K562 (cell line): Measurements from ENCODE around the gene TMEM273. TPM values are rescaled to one million over a fixed set of nuclear protein-coding genes. Genes with fewer than 3 reads are reported as not detected.
A peak's percentile ranks its signal among the peaks of the same experiment; 100 is the strongest.

ENCODE experiments used
- CSDE1 ChIP-seq, 2 experiments: fragments of 450-650 bp; IDR thresholded peaks; 2 replicates each; pipeline ENCODE4 v1.6.1; 2016; ENCODE audit warnings: mild to moderate bottlenecking in 1 of 2
- DPF2 ChIP-seq: fragments of 450-650 bp; IDR thresholded peaks from 2 replicates; pipeline ENCODE4 v1.6.1; 2016
- FIP1L1 ChIP-seq: fragments of 200-400 bp; formaldehyde crosslinking; IDR thresholded peaks from 2 replicates; pipeline ENCODE4 v1.6.1; 2018; ENCODE audit warnings: mild to moderate bottlenecking, low read depth, low read length; ENCODE audit not compliant: poor library complexity, severe bottlenecking
- HDAC8 ChIP-seq: fragments of 450-650 bp; IDR thresholded peaks from 2 replicates; pipeline ENCODE4 v1.6.1; 2016; ENCODE audit warnings: mild to moderate bottlenecking, missing genetic modification characterization, moderate library complexity, missing compliant biosample characterization
- KDM4B ChIP-seq, 2 experiments: fragments of 450-650 bp in 1 of 2; sonication (generic) in 1 of 2; IDR thresholded peaks; 2 replicates each; pipeline ENCODE4 v1.6.1; 2016 to 2017; ENCODE audit warnings: borderline replicate concordance in 2 of 2, antibody characterized with exemption in 1 of 2, low read depth in 1 of 2, mild to moderate bottlenecking in 1 of 2
- MAFG ChIP-seq: fragments of 450-650 bp; conservative IDR thresholded peaks from 2 replicates; pipeline ENCODE4 v1.6.1; 2016; ENCODE audit warnings: missing genetic modification characterization, missing compliant biosample characterization
- NCOR1 ChIP-seq: fragments of 450-650 bp; IDR thresholded peaks from 2 replicates; pipeline ENCODE4 v1.6.1; 2016; ENCODE audit warnings: mild to moderate bottlenecking, moderate library complexity
- NELFE ChIP-seq: IDR thresholded peaks from 2 replicates; pipeline ENCODE4 v1.6.1; 2011; ENCODE audit warnings: mild to moderate bottlenecking; ENCODE audit not compliant: insufficient read depth, insufficient read length
- RCOR1 ChIP-seq, 2 experiments: IDR thresholded peaks; 2 replicates each; pipeline ENCODE4 v1.6.1; 2012; ENCODE audit warnings: low read depth in 2 of 2, low read length in 2 of 2, borderline replicate concordance in 1 of 2, improper control_type of control experiment in 1 of 2
- TAL1 ChIP-seq: fragments of 450-650 bp; IDR thresholded peaks from 2 replicates; pipeline ENCODE4 v1.6.1; 2016; ENCODE audit warnings: mild to moderate bottlenecking
- TARDBP ChIP-seq: fragments of 450-650 bp; IDR thresholded peaks from 2 replicates; pipeline ENCODE4 v1.6.1; 2016
- ZNF77 ChIP-seq: fragments of 250-450 bp; sonication (Bioruptor Pico); IDR thresholded peaks from 2 replicates; pipeline ENCODE4 v1.5.0; 2020
- polyA plus RNA-seq, 8 experiments: library from polyadenylated mRNA; depleted of rRNA in 4 of 8; stranded (reverse) in 5 of 8; unstranded in 3 of 8; fragments of >200 nt; fragmentation: Nextera tagmentation in 2 of 8; fragmentation: Illumina TruSeq in 1 of 8; extraction: Ambion mirVana in 2 of 8; extraction: Trizol in 1 of 8; gene quantifications; 2 replicates each; pipeline versions ENCODE4 v1.2.1 to v1.2.3, GENCODE V29; 2011 to 2014; ENCODE audit warnings: inconsistent platforms in 1 of 8, missing spikeins in 1 of 8
- total RNA-seq, 7 experiments: library from RNA; depleted of rRNA in 6 of 7; stranded (reverse); fragments of >200 nt in 6 of 7; fragmentation: Illumina TruSeq in 2 of 7; extraction: Trizol in 2 of 7; gene quantifications; 2 replicates each; pipeline versions ENCODE4 v1.2.1 to v1.2.3, GENCODE V29; 2011 to 2021; ENCODE audit warnings: low replicate concordance in 1 of 7
- TF ChIP-seq, protein P1 (sequence below): fragments of 200-800 bp; sonication (Bioruptor generic); IDR thresholded peaks from 2 replicates; pipeline ENCODE4 v1.6.1; 2016; ENCODE audit warnings: missing genetic modification characterization, missing compliant biosample characterization
- TF ChIP-seq, protein P2 (sequence below): fragments of 450-650 bp; IDR thresholded peaks from 2 replicates; pipeline ENCODE4 v1.6.1; 2016; ENCODE audit warnings: missing biosample characterization, missing genetic modification characterization
- TF ChIP-seq, protein P3 (sequence below), 2 experiments: IDR thresholded peaks in 1 of 2; conservative IDR thresholded peaks in 1 of 2; 2 replicates each; pipeline ENCODE4 v1.6.1; 2016; ENCODE audit warnings: low read depth in 2 of 2, mild to moderate bottlenecking in 1 of 2, missing compliant biosample characterization in 1 of 2, missing genetic modification characterization in 1 of 2, moderate library complexity in 1 of 2
- TF ChIP-seq, protein P4 (sequence below): sonication (generic); IDR thresholded peaks from 2 replicates; pipeline ENCODE4 v1.6.1; 2016

Gene TMEM273
- total and polyA plus RNA-seq, 9 of the 15 experiments (the other 6 are each of a cell fraction or from before 2014, with no cell fraction given): 39.2 to 131 (median 95.6) TPM

DNA sequence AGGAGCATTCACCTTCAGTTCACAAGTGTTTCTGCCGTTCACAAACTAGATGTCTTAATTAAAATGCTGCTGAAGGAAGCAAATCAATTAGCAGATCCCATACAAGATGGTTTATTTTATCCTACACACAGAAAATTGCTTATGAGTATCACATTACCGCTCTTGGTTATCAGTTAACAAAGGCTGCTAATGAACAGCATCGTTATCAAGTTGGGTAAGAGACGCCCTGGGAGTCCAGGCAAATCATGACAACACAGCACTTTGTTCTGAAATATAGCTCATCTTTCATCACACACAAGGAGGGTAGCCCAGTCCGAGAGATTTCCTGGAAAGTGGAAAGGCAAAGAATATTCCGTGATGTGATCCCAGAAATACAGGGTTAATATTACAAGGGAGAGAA, 33.5 kb downstream of the TMEM273 start (continued):
- TF ChIP-seq, protein P1, sequence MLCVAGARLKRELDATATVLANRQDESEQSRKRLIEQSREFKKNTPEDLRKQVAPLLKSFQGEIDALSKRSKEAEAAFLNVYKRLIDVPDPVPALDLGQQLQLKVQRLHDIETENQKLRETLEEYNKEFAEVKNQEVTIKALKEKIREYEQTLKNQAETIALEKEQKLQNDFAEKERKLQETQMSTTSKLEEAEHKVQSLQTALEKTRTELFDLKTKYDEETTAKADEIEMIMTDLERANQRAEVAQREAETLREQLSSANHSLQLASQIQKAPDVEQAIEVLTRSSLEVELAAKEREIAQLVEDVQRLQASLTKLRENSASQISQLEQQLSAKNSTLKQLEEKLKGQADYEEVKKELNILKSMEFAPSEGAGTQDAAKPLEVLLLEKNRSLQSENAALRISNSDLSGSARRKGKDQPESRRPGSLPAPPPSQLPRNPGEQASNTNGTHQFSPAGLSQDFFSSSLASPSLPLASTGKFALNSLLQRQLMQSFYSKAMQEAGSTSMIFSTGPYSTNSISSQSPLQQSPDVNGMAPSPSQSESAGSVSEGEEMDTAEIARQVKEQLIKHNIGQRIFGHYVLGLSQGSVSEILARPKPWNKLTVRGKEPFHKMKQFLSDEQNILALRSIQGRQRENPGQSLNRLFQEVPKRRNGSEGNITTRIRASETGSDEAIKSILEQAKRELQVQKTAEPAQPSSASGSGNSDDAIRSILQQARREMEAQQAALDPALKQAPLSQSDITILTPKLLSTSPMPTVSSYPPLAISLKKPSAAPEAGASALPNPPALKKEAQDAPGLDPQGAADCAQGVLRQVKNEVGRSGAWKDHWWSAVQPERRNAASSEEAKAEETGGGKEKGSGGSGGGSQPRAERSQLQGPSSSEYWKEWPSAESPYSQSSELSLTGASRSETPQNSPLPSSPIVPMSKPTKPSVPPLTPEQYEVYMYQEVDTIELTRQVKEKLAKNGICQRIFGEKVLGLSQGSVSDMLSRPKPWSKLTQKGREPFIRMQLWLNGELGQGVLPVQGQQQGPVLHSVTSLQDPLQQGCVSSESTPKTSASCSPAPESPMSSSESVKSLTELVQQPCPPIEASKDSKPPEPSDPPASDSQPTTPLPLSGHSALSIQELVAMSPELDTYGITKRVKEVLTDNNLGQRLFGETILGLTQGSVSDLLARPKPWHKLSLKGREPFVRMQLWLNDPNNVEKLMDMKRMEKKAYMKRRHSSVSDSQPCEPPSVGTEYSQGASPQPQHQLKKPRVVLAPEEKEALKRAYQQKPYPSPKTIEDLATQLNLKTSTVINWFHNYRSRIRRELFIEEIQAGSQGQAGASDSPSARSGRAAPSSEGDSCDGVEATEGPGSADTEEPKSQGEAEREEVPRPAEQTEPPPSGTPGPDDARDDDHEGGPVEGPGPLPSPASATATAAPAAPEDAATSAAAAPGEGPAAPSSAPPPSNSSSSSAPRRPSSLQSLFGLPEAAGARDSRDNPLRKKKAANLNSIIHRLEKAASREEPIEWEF (CRISPR knock-in tag): no peak
- TF ChIP-seq NELFE (no peak), KDM4B (IDR thresholded peaks at IDR 0.05; ENCODE audit: borderline replicate concordance in 2 of 2, low read depth in 1 of 2) (no peak), DPF2 (peak; percentile 72; the same call in 1 of the 2 replicates), MAFG (peak; percentile 90), NCOR1 (peak; percentile 39; the same call in 1 of the 2 replicates), TAL1 (peak; percentile 57), ZNF77 (no peak), RCOR1 (IDR thresholded peaks at IDR 0.05; ENCODE audit: borderline replicate concordance in 1 of 2, low read depth in 2 of 2, low read length in 2 of 2) (peak in 1 of 2 experiments; percentile 60; a peak in 1 of 4 replicates), TARDBP (no peak), CSDE1 (IDR thresholded peaks at IDR 0.05) (no peak), HDAC8 (tag) (no peak), FIP1L1 (no peak)
- TF ChIP-seq, protein P2, sequence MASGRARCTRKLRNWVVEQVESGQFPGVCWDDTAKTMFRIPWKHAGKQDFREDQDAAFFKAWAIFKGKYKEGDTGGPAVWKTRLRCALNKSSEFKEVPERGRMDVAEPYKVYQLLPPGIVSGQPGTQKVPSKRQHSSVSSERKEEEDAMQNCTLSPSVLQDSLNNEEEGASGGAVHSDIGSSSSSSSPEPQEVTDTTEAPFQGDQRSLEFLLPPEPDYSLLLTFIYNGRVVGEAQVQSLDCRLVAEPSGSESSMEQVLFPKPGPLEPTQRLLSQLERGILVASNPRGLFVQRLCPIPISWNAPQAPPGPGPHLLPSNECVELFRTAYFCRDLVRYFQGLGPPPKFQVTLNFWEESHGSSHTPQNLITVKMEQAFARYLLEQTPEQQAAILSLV (tag): no peak
- TF ChIP-seq, protein P3, sequence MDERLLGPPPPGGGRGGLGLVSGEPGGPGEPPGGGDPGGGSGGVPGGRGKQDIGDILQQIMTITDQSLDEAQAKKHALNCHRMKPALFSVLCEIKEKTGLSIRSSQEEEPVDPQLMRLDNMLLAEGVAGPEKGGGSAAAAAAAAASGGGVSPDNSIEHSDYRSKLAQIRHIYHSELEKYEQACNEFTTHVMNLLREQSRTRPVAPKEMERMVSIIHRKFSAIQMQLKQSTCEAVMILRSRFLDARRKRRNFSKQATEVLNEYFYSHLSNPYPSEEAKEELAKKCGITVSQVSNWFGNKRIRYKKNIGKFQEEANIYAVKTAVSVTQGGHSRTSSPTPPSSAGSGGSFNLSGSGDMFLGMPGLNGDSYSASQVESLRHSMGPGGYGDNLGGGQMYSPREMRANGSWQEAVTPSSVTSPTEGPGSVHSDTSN (CRISPR knock-in tag; IDR thresholded peaks at IDR 0.05; ENCODE audit: low read depth): no peak
- TF ChIP-seq, protein P3 (tag; conservative IDR thresholded peaks at IDR 0.05; ENCODE audit: low read depth): peak; percentile 78
- TF ChIP-seq, protein P4, sequence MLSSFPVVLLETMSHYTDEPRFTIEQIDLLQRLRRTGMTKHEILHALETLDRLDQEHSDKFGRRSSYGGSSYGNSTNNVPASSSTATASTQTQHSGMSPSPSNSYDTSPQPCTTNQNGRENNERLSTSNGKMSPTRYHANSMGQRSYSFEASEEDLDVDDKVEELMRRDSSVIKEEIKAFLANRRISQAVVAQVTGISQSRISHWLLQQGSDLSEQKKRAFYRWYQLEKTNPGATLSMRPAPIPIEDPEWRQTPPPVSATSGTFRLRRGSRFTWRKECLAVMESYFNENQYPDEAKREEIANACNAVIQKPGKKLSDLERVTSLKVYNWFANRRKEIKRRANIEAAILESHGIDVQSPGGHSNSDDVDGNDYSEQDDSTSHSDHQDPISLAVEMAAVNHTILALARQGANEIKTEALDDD: 0 out of 2 replicates have a peak, but pooled peaks have one; percentile 45
